Astrocyte of the spinal cord (primary cell): Measurements from ENCODE around the gene ELFN1.

Experiments
- DNase-seq: peaks from one replicate; pipeline ENCODE4 v3.0.0; 2011; ENCODE audit warnings: low read depth, low spot score
- H3K4me3 ChIP-seq: 2 replicates; pipeline ENCODE4 v1.5.1; 2011; ENCODE audit warnings: low read depth, mild to moderate bottlenecking, low read length, moderate library complexity
- CTCF ChIP-seq: IDR thresholded peaks from 2 replicates; pipeline ENCODE4 v1.5.1; 2012; ENCODE audit warnings: low read depth, mild to moderate bottlenecking, low read length, inconsistent platforms
- in situ Hi-C: cut with HindIII; loops from 2 replicates; pipeline ENCODE4 v1.10.0; 2017; ENCODE audit warnings: low sequenced_read_pairs

Gene ELFN1

GRCh38 chr7:1741751-1742554 is 71.9 kb downstream of the ELFN1 start:
- in situ Hi-C loops, result no loop called here
- no peak for TF ChIP-seq CTCF
- no peak for DNase-seq
- H3K4me3 ChIP-seq, result no peak overlapping the region

GRCh38 chr7:1742555-1743303 is 72.7 kb downstream of the ELFN1 start:
- in situ Hi-C loops, result no loop called here

GRCh38 chr7:1743481-1744230 is 73.6 kb downstream of the ELFN1 start:
- TF ChIP-seq CTCF, result no peak
- H3K4me3 ChIP-seq, result no peak overlapping the region
- in situ Hi-C loops, result no loop called here
- no peak for DNase-seq

More at GRCh38 chr7:1742555-1743303, 72.7 kb downstream of the ELFN1 start:
- no peak for TF ChIP-seq CTCF
- no peak overlapping the region for H3K4me3 ChIP-seq
- DNase-seq, result peak; percentile 18

- TF ChIP-seq CTCF, result no peak
- H3K4me3 ChIP-seq, result no peak overlapping the region
- in situ Hi-C loops, result no loop called here
- DNase-seq, result no peak
Observed at GRCh38 chr7:1744296-1745017, 74.4 kb downstream of the ELFN1 start.

- H3K4me3 ChIP-seq, result no peak overlapping the region
- no peak for DNase-seq
- TF ChIP-seq CTCF, result no peak
- in situ Hi-C loops, result no loop called here
Observed at GRCh38 chr7:1745018-1745532, 75.0 kb downstream of the ELFN1 start.
